ENCODE data around the gene MXD3.

The MXD3 gene

DNA sequence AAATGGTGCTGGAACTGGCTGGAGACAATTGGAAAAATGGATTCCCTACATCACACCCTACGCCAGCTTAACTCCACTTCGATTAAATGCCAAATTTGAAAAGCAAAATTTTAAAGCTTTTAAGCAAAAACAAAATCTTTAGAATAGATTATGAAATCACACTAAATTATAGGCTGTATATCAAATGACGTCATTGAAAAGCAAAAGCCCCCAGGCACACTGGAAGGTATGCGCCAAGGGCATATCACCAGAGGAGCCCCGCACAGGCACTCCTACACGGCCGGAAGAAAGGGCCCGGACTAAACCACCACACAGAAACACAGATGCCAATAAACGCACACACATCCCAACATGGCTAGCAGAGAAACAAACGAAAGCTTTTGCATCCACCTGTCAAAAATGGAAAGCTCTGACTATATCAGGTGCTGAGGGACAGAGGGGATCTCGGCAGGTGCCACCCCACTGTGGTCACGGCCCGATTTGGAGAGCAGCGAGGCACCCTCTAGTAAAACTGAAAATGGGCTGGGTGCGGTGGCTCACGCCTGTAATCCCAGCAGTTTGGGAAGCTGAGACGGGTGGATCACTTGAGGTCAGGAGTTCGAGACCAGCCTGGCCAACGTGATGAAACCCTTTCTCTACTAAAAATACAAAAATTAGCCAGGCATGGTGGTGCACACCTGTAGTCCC lies 17.0 kb upstream of the MXD3 start:
- Histone ChIP-seq H3K27ac (ENCODE audit: low read length) (no peak overlapping the region), H3K9me3 (replicated peaks; ENCODE audit: insufficient read depth, low read length) (no peaks in the 10 kb centered on the region), H3K9me2 (replicated peaks; ENCODE audit: insufficient read depth, low read length) (no peaks in the 10 kb centered on the region), H3K9ac (ENCODE audit: low read length) (no peak overlapping the region), H3F3A (ENCODE audit: insufficient read depth, low read length) (no peaks in the 10 kb centered on the region), H2AFZ (ENCODE audit: low read length) (no peak overlapping the region), H3K4me1 (ENCODE audit: low read length) (no peaks in the 10 kb centered on the region), H4K20me1 (ENCODE audit: insufficient read depth, low read length) (no peaks in the 10 kb centered on the region), H3K79me2 (ENCODE audit: low read length) (no peaks in the 10 kb centered on the region), H3K27me3 (replicated peaks; ENCODE audit: insufficient read depth, low read length) (no peaks in the 10 kb centered on the region), H3K4me2 (ENCODE audit: low read depth, low read length) (no peak overlapping the region), H3K36me3 (replicated peaks; ENCODE audit: insufficient read depth, low read length) (0 out of 2 replicates have a peak, but pooled peaks cover 1% of the 10 kb centered on the region), H3K4me3 (ENCODE audit: low read length) (no peak overlapping the region)
- DNase-seq = no peak
- TF ChIP-seq EZH2phosphoT487 (IDR thresholded peaks at IDR 0.05; ENCODE audit: low read length) (no peak), EZH2 (optimal IDR thresholded peaks at IDR 0.05; ENCODE audit: low read depth, low read length) (no peak)
- TF ChIP-seq, protein P1, sequence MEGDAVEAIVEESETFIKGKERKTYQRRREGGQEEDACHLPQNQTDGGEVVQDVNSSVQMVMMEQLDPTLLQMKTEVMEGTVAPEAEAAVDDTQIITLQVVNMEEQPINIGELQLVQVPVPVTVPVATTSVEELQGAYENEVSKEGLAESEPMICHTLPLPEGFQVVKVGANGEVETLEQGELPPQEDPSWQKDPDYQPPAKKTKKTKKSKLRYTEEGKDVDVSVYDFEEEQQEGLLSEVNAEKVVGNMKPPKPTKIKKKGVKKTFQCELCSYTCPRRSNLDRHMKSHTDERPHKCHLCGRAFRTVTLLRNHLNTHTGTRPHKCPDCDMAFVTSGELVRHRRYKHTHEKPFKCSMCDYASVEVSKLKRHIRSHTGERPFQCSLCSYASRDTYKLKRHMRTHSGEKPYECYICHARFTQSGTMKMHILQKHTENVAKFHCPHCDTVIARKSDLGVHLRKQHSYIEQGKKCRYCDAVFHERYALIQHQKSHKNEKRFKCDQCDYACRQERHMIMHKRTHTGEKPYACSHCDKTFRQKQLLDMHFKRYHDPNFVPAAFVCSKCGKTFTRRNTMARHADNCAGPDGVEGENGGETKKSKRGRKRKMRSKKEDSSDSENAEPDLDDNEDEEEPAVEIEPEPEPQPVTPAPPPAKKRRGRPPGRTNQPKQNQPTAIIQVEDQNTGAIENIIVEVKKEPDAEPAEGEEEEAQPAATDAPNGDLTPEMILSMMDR (IDR thresholded peaks at IDR 0.05; ENCODE audit: low read length) = no peak

DNA sequence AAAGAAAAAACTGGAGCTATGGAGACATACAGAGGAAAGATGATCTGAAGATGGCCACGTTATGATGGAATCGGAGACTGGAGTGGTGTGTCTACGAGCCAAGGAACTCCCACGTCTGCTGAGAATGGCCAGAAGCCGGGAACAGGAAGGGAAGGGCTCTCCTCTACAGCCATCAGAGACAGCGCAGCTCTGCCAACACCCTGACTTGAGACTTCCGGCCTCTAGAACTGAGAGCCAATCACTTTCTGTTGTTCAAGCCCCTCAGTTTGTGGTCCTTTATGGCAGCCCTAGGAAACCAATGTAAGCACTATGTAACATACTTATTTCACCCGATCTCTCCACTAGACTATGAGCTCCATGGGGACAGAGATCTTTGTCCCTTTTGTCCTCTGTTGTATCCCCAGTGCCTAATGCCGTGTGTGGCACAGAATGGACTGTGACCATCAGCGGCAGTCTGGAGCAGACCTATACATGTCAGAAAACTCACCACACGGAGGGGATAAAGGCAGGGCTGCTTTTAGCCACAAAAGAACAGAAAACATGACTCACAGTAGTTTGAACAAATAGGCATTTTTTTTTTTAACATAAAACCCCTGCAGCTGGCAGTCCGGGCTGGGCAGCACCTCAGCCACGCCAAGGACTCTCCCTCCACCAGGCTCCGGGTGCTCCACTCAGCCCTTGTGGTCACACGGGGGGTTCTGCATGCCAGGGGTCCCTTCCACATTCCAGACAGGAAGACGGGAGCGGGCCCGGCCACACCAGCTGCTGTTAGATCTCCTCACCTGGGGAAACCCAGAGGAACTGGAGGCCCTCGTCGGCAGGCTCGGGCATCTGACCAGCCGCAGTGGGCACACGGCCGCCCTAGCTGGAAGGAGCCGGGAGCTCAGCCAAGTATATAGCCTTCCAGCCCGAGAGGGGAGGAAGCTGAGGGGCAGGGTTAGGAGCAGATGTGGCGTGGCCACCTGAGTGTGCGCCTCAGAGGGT lies 16.1 kb upstream of the MXD3 start:
- DNase-seq = no peak
- no peak for TF ChIP-seq EZH2 (optimal IDR thresholded peaks at IDR 0.05; ENCODE audit: low read depth, low read length)
- no peak for TF ChIP-seq EZH2phosphoT487 (IDR thresholded peaks at IDR 0.05; ENCODE audit: low read length)
- TF ChIP-seq, protein P1 (IDR thresholded peaks at IDR 0.05; ENCODE audit: low read length) = no peak
- Histone ChIP-seq H2AFZ (ENCODE audit: low read length) (no peak overlapping the region), H4K20me1 (ENCODE audit: insufficient read depth, low read length) (no peaks in the 10 kb centered on the region), H3K4me3 (ENCODE audit: low read length) (no peak overlapping the region), H3K9ac (ENCODE audit: low read length) (no peak overlapping the region), H3K4me2 (ENCODE audit: low read depth, low read length) (no peak overlapping the region), H3K27me3 (replicated peaks; ENCODE audit: insufficient read depth, low read length) (no peaks in the 10 kb centered on the region), H3K9me2 (replicated peaks; ENCODE audit: insufficient read depth, low read length) (no peaks in the 10 kb centered on the region), H3K79me2 (ENCODE audit: low read length) (no peaks in the 10 kb centered on the region), H3K4me1 (ENCODE audit: low read length) (no peaks in the 10 kb centered on the region), H3K36me3 (replicated peaks; ENCODE audit: insufficient read depth, low read length) (no peaks in the 10 kb centered on the region), H3K9me3 (replicated peaks; ENCODE audit: insufficient read depth, low read length) (no peaks in the 10 kb centered on the region), H3K27ac (ENCODE audit: low read length) (no peak overlapping the region), H3F3A (ENCODE audit: insufficient read depth, low read length) (no peaks in the 10 kb centered on the region)

DNA sequence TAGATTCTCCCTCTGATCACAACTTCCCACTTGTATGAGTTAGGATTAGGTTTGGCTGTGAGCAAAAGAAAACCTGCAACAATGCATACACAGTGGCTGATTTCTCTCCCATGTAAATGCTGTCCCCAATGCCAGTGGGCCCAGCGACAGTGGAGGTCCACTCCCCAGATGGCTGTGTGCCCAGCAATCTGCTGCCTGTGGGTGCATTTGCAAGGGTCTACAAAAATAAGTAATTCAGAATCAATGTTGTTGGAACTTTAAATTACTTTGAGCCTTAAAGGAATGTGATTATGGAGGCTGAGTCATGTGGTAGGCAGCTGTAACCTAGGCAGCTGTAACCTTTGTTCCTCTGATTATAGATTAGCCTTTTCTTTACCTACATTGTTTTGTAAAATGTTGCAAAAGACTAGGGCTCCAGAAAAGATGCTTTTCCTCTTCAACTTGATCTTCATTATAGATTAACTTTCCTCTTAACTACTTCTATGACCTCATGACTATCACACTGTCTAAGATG lies 14.2 kb upstream of the MXD3 start:
- DNase-seq = no peak
- H2AFZ ChIP-seq (ENCODE audit: low read length) = no peak overlapping the region
- H3K27me3 ChIP-seq (replicated peaks; ENCODE audit: insufficient read depth, low read length) = no peaks in the 10 kb centered on the region
- no peak overlapping the region for H3K4me2 ChIP-seq (ENCODE audit: low read depth, low read length)
- no peak overlapping the region for H3K9ac ChIP-seq (ENCODE audit: low read length)
- no peak overlapping the region for H3K27ac ChIP-seq (ENCODE audit: low read length)
- H3K36me3 ChIP-seq (replicated peaks; ENCODE audit: insufficient read depth, low read length) = no peaks in the 10 kb centered on the region
- H3K4me3 ChIP-seq (ENCODE audit: low read length) = no peak overlapping the region
- H3K4me1 ChIP-seq (ENCODE audit: low read length) = no peaks in the 10 kb centered on the region
- H3K79me2 ChIP-seq (ENCODE audit: low read length) = no peaks in the 10 kb centered on the region
- no peaks in the 10 kb centered on the region for H3K9me2 ChIP-seq (replicated peaks; ENCODE audit: insufficient read depth, low read length)
- no peaks in the 10 kb centered on the region for H3F3A ChIP-seq (ENCODE audit: insufficient read depth, low read length)
- TF ChIP-seq, protein P1 (IDR thresholded peaks at IDR 0.05; ENCODE audit: low read length) = no peak
- TF ChIP-seq EZH2 (optimal IDR thresholded peaks at IDR 0.05; ENCODE audit: low read depth, low read length) = no peak
- no peak for TF ChIP-seq EZH2phosphoT487 (IDR thresholded peaks at IDR 0.05; ENCODE audit: low read length)
- no peaks in the 10 kb centered on the region for H3K9me3 ChIP-seq (replicated peaks; ENCODE audit: insufficient read depth, low read length)
- H4K20me1 ChIP-seq (ENCODE audit: insufficient read depth, low read length) = no peaks in the 10 kb centered on the region

Measured in MM.1S (cell line).